SK-N-SH (cell line): Measurements from ENCODE around the gene KCND3. TPM values are rescaled to one million over a fixed set of nuclear protein-coding genes. Genes with fewer than 3 reads are reported as not detected.

Experiments used
- CTCF ChIA-PET: fragments of 300-600, 350-600 bp; formaldehyde crosslinking; extraction: SDS; loops from one replicate; lab custom pipeline; 2021; lab: Yijun Ruan, JAX
- POLR2A ChIA-PET: fragments of 350-600 bp; sonication (Branson Sonifier 250); formaldehyde crosslinking; extraction: SDS; loops from one replicate; lab custom pipeline; 2020; ENCODE audit warnings: antibody characterized with exemption, inconsistent platforms; lab: Yijun Ruan, JAX
- DNase-seq: peaks from one replicate; pipeline ENCODE4 v3.0.0; 2012
- H2AFZ ChIP-seq: fragments of 200-600 bp; sonication (generic); 2 replicates; pipeline ENCODE4 v1.8.1; 2016; ENCODE audit warnings: antibody characterized with exemption, mild to moderate bottlenecking, low read depth
- H3F3A ChIP-seq: fragments of 200-600 bp; sonication (generic); replicated peaks from 2 replicates; pipeline ENCODE3; 2016; ENCODE audit warnings: antibody characterized with exemption, mild to moderate bottlenecking; ENCODE audit not compliant: insufficient read depth
- H3K27ac ChIP-seq, 2 experiments: fragments of 200-500 bp in 1 of 2; fragments of 200-600 bp in 1 of 2; sonication (Bioruptor generic) in 1 of 2; sonication (generic), shearing (Covaris generic) in 1 of 2; 2 replicates each; pipeline versions ENCODE4 v1.5.1 to v1.6.1; 2014 to 2016; ENCODE audit warnings: low read depth in 2 of 2, inconsistent platforms in 1 of 2, low read length in 1 of 2, mild to moderate bottlenecking in 1 of 2, mixed read lengths in 1 of 2
- H3K27me3 ChIP-seq: fragments of 200-600 bp; sonication (generic), shearing (Covaris generic); 2 replicates; pipeline ENCODE4 v1.6.1; 2016; ENCODE audit warnings: mixed run types; ENCODE audit not compliant: insufficient read depth
- H3K36me3 ChIP-seq, 2 experiments: fragments of 200-500 bp in 1 of 2; fragments of 200-600 bp in 1 of 2; sonication (Bioruptor generic) in 1 of 2; sonication (generic) in 1 of 2; replicated peaks in 1 of 2; 2 replicates each; pipeline versions ENCODE3 to v1.5.1; 2014 to 2016; ENCODE audit warnings: low read length in 1 of 2, mild to moderate bottlenecking in 1 of 2; ENCODE audit not compliant: insufficient read depth in 2 of 2, control insufficient read depth in 1 of 2
- H3K4me1 ChIP-seq, 2 experiments: fragments of 200-500 bp in 1 of 2; fragments of 200-600 bp in 1 of 2; sonication (Bioruptor generic) in 1 of 2; sonication (generic), shearing (Covaris generic) in 1 of 2; 2 replicates each; pipeline versions ENCODE4 v1.5.1 to v1.6.1; 2014 to 2016; ENCODE audit warnings: low read depth in 1 of 2, low read length in 1 of 2, mixed run types in 1 of 2; ENCODE audit not compliant: insufficient read depth in 2 of 2, control insufficient read depth in 1 of 2
- H3K4me2 ChIP-seq: fragments of 200-600 bp; sonication (generic), shearing (Covaris generic); 2 replicates; pipeline ENCODE4 v1.6.1; 2017; ENCODE audit warnings: mixed run types
- H3K4me3 ChIP-seq, 2 experiments: fragments of 200-500 bp in 1 of 2; fragments of 200-600 bp in 1 of 2; sonication (Bioruptor generic) in 1 of 2; sonication (generic), shearing (Covaris generic) in 1 of 2; 2 replicates each; pipeline versions ENCODE4 v1.5.1 to v1.8.1; 2014 to 2016; ENCODE audit warnings: low read depth in 2 of 2, inconsistent platforms in 1 of 2, low read length in 1 of 2, mild to moderate bottlenecking in 1 of 2, mixed read lengths in 1 of 2, moderate library complexity in 1 of 2
- H3K79me2 ChIP-seq: fragments of 200-600 bp; sonication (generic); 2 replicates; pipeline ENCODE4 v1.8.1; 2017; ENCODE audit warnings: mild to moderate bottlenecking; ENCODE audit not compliant: insufficient read depth
- H3K9ac ChIP-seq: fragments of 200-600 bp; sonication (generic); 2 replicates; pipeline ENCODE4 v1.6.1; 2017; ENCODE audit warnings: mixed run types
- H3K9me2 ChIP-seq: fragments of 200-600 bp; sonication (generic); 2 replicates; pipeline ENCODE4 v1.6.1; 2017; ENCODE audit warnings: mixed run types
- H3K9me3 ChIP-seq: fragments of 200-600 bp; sonication (generic); 2 replicates; pipeline ENCODE4 v1.6.1; 2017; ENCODE audit warnings: mixed run types, mild to moderate bottlenecking, moderate library complexity
- H4K20me1 ChIP-seq: fragments of 200-600 bp; sonication (generic); 2 replicates; pipeline ENCODE4 v1.6.1; 2017; ENCODE audit warnings: mild to moderate bottlenecking, mixed run types; ENCODE audit not compliant: insufficient read depth
- EP300 ChIP-seq, 2 experiments: IDR thresholded peaks; 2 replicates each; pipeline versions ENCODE4 v1.4.0 to v1.6.1; 2012; ENCODE audit warnings: borderline replicate concordance in 1 of 2, low read depth in 1 of 2, low read length in 1 of 2
- GABPA ChIP-seq: IDR thresholded peaks from 2 replicates; pipeline ENCODE4 v1.4.0; 2012; ENCODE audit warnings: low read depth, mild to moderate bottlenecking
- GATA2 ChIP-seq: sonication (generic); formaldehyde crosslinking; IDR thresholded peaks from 2 replicates; pipeline ENCODE4 v1.5.0; 2020; ENCODE audit warnings: mild to moderate bottlenecking, missing genetic modification reagents
- MEF2A ChIP-seq: IDR thresholded peaks from 2 replicates; pipeline ENCODE4 v1.4.0; 2012; ENCODE audit warnings: low read depth, borderline replicate concordance
- RAD21 ChIP-seq: IDR thresholded peaks from 2 replicates; pipeline ENCODE4 v1.6.1; 2012; ENCODE audit warnings: mild to moderate bottlenecking, low read length
- RFX5 ChIP-seq: IDR thresholded peaks from 2 replicates; pipeline ENCODE4 v1.6.1; 2012; ENCODE audit warnings: mild to moderate bottlenecking, improper control_type of control experiment, low read length
- WGBS: methylation state at CpG from one replicate; pipeline ENCODE4 v1.1.6; 2017; ENCODE audit warnings: low lambda C conversion rate; 5-methylcytosine and 5-hydroxymethylcytosine counted together
- polyA plus RNA-seq, 3 experiments: library from polyadenylated mRNA; depleted of rRNA; stranded (reverse); fragments of >200 nt; gene quantifications; 2 replicates each; pipeline ENCODE4 v1.2.3, GENCODE V29; 2012
- TF ChIP-seq, protein P1 (sequence below): IDR thresholded peaks from 2 replicates; pipeline ENCODE4 v1.6.1; 2012; ENCODE audit warnings: mild to moderate bottlenecking, low read depth, low read length, moderate library complexity
- TF ChIP-seq, protein P2 (sequence below): IDR thresholded peaks from 2 replicates; pipeline ENCODE4 v1.4.0; 2012; ENCODE audit warnings: low read depth
- TF ChIP-seq, protein P3 (sequence below): fragments of 200-600 bp; sonication (generic); IDR thresholded peaks from 2 replicates; pipeline ENCODE4 v1.6.1; 2017; ENCODE audit warnings: antibody characterized with exemption, mild to moderate bottlenecking, moderate library complexity

The KCND3 gene
- polyA plus RNA-seq, 1 of the 3 experiments (the other 2 are of a cell fraction), result not detected

DNA sequence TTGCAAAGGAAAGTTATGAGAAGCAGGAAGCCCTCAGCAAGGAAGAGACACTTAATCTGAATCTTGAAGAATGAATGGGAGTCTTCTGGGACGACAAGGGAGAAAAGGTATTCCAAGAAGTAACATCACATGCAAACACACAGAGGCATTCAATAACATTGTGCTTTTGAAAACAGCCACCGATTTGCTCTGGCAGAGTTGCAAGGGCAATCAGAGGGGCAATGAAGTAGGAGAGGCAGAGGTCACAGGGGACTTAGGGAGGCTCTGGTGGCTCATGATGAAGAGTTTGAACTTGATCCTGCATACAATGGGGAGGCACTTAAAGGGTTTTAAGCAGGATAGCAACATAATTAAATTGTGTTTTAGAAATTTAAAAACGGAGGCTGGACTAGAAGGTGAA lies 126.1 kb downstream of the KCND3 start (continued):
- TF ChIP-seq, protein P1, sequence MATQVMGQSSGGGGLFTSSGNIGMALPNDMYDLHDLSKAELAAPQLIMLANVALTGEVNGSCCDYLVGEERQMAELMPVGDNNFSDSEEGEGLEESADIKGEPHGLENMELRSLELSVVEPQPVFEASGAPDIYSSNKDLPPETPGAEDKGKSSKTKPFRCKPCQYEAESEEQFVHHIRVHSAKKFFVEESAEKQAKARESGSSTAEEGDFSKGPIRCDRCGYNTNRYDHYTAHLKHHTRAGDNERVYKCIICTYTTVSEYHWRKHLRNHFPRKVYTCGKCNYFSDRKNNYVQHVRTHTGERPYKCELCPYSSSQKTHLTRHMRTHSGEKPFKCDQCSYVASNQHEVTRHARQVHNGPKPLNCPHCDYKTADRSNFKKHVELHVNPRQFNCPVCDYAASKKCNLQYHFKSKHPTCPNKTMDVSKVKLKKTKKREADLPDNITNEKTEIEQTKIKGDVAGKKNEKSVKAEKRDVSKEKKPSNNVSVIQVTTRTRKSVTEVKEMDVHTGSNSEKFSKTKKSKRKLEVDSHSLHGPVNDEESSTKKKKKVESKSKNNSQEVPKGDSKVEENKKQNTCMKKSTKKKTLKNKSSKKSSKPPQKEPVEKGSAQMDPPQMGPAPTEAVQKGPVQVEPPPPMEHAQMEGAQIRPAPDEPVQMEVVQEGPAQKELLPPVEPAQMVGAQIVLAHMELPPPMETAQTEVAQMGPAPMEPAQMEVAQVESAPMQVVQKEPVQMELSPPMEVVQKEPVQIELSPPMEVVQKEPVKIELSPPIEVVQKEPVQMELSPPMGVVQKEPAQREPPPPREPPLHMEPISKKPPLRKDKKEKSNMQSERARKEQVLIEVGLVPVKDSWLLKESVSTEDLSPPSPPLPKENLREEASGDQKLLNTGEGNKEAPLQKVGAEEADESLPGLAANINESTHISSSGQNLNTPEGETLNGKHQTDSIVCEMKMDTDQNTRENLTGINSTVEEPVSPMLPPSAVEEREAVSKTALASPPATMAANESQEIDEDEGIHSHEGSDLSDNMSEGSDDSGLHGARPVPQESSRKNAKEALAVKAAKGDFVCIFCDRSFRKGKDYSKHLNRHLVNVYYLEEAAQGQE, result no peak

DNA sequence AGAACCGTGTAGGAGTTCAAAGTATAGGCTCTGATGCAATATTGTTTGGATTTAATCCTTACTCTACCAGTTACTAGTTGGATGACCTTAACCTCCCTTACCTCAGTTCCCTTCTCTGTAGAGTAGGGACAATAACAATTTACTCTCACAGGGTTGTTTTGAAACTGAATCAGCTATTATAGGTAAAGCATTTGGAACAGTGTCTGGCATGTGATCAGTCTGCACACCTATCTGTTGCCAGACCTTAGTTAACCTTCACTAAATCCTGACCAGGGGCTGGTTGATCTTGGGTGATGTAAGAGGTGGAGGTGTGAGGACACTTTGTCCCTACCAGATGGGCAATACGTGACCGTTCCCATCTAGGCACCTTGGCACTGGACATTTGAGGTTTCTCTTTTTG lies 126.9 kb downstream of the KCND3 start:
- Histone ChIP-seq H4K20me1 (no peaks in the 10 kb centered on the region), H3K27ac (no peak overlapping the region), H3K36me3 (no peaks in the 10 kb centered on the region), H3K79me2 (no peaks in the 10 kb centered on the region), H3K4me1 (peaks cover 0 to 3% of the 10 kb centered on the region in 2 experiments; a peak in 1 of 4 replicates), H3K27me3 (no peaks in the 10 kb centered on the region), H3K9ac (no peak overlapping the region), H3K9me2 (no peaks in the 10 kb centered on the region), H3K4me2 (no peak overlapping the region), H3K4me3 (no peak overlapping the region), H3F3A (no peaks in the 10 kb centered on the region), H3K9me3 (no peaks in the 10 kb centered on the region), H2AFZ (no peak overlapping the region)
- no peak for TF ChIP-seq RAD21
- TF ChIP-seq, protein P2, sequence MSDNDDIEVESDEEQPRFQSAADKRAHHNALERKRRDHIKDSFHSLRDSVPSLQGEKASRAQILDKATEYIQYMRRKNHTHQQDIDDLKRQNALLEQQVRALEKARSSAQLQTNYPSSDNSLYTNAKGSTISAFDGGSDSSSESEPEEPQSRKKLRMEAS, result no peak
- CTCF ChIA-PET, result no interaction called here
- no peak for DNase-seq
- 39% methylated on average over 3 of the region's 3 CpGs for WGBS
- POLR2A ChIA-PET, result no interaction called here

DNA sequence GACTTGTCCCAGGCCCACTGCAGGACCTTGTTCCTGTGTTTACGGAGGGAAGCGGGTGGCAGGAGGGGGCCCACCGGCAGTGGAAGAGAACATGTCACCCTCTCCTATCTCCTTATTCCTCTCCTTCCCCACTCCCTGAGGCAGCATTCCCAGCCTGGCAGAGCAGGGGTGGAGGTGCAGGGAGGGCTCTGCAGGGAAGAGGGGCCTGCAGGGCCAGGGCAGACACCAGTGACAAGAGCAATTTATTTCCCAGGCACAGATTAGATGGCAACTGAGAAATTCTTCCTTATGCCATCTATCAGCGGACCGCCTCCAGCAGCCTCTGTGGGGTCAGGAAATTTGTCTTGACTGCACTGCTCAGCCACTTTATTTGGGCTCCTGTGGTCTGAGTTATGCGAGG lies 127.9 kb downstream of the KCND3 start:
- H3K79me2 ChIP-seq, result no peaks in the 10 kb centered on the region
- H3K27ac ChIP-seq, result no peak overlapping the region
- no peak overlapping the region for H3K4me2 ChIP-seq
- DNase-seq, result peak; percentile 36
- 52% methylated on average over 3 of the region's 6 CpGs for WGBS
- ChIA-PET CTCF (no interaction called here), POLR2A (no interaction called here)
- H2AFZ ChIP-seq, result no peak overlapping the region
- no peaks in the 10 kb centered on the region for H3K9me3 ChIP-seq
- H3K27me3 ChIP-seq, result no peaks in the 10 kb centered on the region
- H3K4me3 ChIP-seq, result no peak overlapping the region
- no peaks in the 10 kb centered on the region for H4K20me1 ChIP-seq
- no peaks in the 10 kb centered on the region for H3K9me2 ChIP-seq
- no peaks in the 10 kb centered on the region for H3F3A ChIP-seq
- TF ChIP-seq GABPA, result no peak
- TF ChIP-seq RFX5, result no peak
- no peak for TF ChIP-seq EP300 (IDR thresholded peaks at IDR 0.05; ENCODE audit: borderline replicate concordance in 1 of 2, low read depth in 1 of 2, low read length in 1 of 2)
- TF ChIP-seq, protein P3, sequence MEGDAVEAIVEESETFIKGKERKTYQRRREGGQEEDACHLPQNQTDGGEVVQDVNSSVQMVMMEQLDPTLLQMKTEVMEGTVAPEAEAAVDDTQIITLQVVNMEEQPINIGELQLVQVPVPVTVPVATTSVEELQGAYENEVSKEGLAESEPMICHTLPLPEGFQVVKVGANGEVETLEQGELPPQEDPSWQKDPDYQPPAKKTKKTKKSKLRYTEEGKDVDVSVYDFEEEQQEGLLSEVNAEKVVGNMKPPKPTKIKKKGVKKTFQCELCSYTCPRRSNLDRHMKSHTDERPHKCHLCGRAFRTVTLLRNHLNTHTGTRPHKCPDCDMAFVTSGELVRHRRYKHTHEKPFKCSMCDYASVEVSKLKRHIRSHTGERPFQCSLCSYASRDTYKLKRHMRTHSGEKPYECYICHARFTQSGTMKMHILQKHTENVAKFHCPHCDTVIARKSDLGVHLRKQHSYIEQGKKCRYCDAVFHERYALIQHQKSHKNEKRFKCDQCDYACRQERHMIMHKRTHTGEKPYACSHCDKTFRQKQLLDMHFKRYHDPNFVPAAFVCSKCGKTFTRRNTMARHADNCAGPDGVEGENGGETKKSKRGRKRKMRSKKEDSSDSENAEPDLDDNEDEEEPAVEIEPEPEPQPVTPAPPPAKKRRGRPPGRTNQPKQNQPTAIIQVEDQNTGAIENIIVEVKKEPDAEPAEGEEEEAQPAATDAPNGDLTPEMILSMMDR, result no peak
- no peak for TF ChIP-seq MEF2A
- 0 out of 2 replicates have a peak, but pooled peaks have one; percentile 24 for TF ChIP-seq GATA2
- peaks cover 0 to 3% of the 10 kb centered on the region in 2 experiments; a peak in 1 of 4 replicates for H3K4me1 ChIP-seq
- H3K9ac ChIP-seq, result no peak overlapping the region
- no peaks in the 10 kb centered on the region for H3K36me3 ChIP-seq
